Activated T-cell treated with anti-CD3 and anti-CD28 coated beads, Interleukin-2, amount 50 U/mL, for 1 hour (primary cell): ENCODE measurements around the gene ACER2.
"Not testable (repeated sequence)": the region's sequence is repeated elsewhere in the genome, so short reads cannot be mapped to it uniquely, and the experiment has no call there.

Source experiments
- DNase-seq: peaks from one replicate; pipeline ENCODE4 v3.0.0-alpha.2; 2020

ACER2 gene

DNA sequence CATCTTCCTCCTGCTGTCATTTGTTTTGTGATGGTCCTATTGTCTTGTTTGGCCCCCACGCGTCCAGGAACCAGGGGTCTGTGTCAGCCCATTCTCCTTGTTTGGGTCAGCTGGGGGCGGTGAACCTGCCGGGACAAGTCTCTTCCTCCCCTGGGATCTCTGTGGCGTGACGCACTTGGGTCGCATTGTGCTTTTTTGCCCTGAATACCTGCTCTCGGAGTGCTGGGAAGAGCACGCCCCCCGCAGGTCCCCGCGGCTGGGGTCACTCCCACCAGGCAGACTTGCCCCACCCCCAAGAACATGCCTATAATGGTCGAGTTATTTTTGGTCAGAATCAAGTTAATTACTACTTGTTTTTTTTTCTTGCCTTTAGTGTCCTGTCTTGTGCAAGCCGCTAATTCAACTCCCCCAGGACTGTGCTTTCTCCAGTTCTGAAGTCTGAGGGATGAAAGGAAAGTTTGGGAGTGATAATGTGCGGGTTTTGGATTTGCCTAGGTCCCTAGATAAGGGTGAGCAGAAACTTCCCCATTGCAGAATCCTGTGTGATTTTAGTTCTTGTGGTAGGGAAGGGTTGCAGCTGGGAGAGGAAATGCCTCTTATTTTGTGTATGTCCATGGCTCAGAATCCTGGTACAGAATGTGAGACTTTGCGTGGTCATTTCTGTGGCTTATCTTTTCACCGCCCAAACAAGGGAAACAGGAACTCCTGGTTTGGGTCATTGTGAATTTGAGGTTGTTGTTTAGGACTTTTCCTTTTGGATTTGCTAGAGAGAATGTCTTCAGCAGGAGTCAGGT, 789 bp downstream of the ACER2 start:
- no peak for DNase-seq

GRCh38 chr9:19410195-19410503, 1.3 kb downstream of the ACER2 start:
- no peak for DNase-seq

DNA sequence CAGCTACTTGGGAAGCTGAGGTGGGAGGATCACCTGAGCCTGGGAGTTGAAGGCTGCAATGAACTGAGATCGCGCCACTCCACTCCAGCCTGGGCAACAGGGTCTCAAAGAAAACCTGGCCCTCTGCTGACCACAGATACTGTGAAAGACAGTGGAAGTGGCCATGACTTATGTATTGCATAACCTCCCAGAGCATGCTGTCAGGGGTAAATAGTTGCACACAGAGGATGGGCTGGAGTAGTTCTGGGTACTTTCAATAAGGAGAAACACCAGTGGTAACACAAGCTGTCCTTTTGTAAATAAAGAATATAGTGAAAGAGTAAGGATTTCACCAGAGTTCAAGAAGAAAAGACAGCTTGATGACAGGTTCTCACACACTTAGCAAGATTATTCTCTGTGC, 1.8 kb downstream of the ACER2 start:
- DNase-seq = no peak

GRCh38 chr9:19411316-19411715, 2.5 kb downstream of the ACER2 start:
- no peak for DNase-seq

DNA sequence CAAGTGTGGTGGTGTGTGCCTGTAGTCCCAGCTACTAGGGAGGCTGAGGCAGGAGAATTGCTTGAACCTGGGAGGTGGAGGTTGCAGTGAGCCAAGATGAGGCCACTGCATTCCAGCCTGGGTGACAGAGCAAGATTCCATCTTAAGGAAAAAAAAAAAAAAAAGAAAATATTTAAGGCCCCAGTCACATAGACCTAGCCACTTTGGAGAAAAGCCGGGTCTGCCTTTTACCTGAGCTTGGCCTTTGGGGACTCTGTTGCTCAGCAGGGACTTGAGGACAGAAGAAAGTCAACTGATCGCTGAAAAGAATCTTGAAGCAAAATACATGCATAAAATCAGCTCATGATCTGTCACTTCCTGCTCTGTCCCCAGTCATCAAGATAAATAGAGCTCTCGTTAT, 4.6 kb downstream of the ACER2 start:
- not testable (repeated sequence) for DNase-seq

- DNase-seq = no peak
Observed at GRCh38 chr9:19416143-19416542, 7.3 kb downstream of the ACER2 start.

GRCh38 chr9:19420877-19421276, 12.1 kb downstream of the ACER2 start:
- DNase-seq = no peak

- no peak for DNase-seq
Observed at GRCh38 chr9:19423163-19423562, 14.4 kb downstream of the ACER2 start.

DNA sequence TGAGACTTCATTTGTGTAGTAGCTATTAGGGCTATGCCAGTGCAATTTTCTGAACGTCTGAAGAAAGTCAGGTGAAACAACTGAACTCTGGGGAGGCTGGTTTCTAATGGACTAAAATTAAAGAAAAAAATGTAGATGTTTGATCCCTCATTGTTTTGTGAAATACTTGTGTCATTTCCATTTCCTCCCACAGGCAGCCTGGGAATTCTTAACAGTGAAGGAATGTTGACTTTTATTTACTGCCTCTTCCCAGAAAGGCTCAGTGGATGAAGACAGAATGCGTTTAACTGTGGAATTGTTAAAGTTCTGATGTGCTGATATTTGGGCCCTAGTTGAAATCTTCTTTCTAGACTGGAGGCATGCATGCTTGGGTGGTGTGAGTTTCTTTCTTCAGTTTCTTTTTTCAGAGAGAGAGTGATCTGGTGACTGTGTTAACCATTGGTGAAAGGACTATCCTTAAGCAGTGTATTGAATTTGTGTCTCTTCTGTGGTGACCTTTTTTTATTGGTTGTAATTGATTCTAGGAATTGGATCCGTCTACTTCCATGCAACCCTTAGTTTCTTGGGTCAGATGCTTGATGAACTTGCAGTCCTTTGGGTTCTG, 15.5 kb downstream of the ACER2 start:
- DNase-seq = no peak

DNA sequence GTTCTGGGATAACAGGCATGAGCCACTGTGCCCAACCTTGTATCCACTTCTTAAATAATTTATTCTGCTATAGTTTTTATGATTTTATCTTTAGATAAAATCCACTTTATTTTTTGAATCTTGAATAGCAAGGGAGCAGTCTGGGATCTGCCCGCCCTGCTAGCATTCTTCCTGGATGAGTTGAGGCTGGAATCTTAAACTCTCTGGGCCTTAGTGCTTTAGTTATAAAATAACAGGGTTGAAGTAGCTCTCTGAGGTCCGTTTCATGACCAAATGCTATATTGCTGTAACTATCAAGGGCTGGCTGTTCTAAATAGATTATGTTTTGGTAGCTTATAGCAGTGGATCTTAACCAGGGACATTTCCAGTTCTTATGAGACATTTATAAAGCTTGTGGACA, 20.8 kb downstream of the ACER2 start:
- DNase-seq = no peak

DNA sequence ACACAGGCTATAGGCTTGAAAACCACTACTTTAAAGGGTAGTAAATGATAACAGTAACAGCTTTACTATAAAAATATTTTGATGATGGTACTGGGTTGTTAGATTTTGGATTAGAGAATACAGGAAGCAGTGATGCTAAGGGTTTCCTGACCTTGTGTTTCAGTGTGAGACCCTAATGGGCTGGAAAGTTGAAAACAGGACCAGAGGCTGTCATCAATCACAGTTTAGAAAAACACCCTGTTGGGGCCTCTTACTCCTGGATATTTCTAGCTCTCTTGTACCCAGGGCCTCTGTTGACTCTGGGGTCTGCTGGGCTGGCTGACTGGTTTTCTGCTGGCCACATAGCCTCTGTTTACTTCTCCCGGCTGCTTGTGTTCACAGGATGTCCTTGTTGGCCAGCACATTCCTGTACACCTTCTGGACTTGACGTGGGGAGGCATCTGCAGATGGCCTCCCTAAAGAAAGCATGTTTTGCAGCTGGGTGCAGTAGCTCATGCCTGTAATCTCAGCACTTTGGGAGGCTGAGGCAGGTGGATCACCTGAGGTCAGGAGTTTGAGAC, 21.5 kb downstream of the ACER2 start:
- DNase-seq = no peak

DNA sequence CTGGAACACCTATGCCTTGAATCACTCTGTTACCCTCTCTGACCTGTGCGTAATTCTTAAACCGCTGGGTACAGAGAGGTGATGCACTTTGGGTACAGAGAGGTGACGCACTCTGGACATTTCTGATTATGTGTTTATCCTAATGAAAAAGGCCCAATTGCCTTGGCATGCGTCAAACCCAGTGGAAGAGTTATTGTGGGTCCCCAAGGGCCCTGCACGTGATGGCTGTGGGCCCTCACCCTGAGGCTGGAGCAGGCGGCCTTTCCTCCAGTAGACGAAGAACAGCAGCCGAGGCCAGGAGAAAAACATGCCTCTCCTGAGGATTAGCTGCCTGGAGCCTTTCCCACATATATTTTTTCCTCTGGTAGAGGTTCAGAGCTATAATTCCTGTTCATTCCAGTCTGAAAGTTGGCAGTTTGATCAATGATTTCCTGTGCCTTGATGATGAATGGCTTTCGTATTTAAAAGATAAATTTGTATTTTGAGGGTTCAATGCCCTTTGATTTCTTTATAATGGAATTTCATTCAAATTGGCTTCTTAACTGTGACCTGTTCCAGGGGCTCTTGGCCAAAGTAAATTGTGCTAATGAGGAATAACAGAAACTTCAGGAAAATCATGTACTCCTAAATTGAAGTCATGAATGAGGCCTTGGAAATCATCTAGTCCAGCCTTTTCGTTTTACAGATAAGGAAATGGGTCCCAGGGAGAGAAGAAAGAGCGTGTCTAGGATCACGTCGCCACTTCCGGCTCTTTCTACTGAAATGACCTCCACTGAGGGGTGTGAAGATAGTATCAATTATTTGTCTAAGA, 22.8 kb downstream of the ACER2 start:
- DNase-seq = no peak

- DNase-seq = no peak
Observed at GRCh38 chr9:19432473-19432872, 23.7 kb downstream of the ACER2 start.

DNA sequence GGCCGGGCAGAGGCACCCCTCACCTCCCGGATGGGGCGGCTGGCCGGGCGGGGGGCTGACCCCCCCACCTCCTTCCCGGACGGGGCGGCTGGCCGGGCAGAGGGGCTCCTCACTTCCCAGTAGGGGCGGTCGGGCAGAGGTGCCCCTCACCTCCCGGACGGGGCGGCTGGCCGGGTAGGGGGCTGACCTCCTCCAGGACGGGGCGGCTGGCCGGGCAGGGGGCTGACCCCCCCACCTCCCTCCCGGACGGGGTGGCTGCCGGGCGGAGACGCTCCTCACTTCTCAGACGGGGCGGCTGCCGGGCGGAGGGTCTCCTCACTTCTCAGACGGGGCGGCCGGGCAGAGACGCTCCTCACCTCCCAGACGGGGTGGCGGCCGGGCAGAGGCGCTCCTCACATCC, 24.9 kb downstream of the ACER2 start:
- DNase-seq = not testable (repeated sequence)

DNA sequence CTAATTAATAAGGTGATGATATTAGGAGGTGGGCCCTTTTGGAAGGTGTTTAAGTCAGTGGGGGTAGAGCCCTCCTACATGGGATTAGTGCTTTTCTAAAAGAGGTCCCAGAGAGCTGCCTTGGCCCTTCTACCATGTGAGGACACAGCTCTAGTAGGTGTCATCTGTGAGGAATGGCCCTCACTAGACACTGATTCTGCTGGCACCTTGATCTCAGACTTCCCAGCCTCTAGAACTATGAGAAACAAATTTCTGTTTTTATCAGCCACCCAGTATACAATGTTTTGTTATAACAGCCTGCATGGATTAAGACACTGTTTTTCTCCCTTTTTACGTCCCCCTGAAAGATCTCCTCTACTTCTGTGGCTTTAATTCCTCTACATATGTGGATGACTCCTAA, 31.6 kb downstream of the ACER2 start:
- DNase-seq = no peak

- DNase-seq = no peak
Observed at GRCh38 chr9:19440823-19441580, 32.2 kb downstream of the ACER2 start.

DNA sequence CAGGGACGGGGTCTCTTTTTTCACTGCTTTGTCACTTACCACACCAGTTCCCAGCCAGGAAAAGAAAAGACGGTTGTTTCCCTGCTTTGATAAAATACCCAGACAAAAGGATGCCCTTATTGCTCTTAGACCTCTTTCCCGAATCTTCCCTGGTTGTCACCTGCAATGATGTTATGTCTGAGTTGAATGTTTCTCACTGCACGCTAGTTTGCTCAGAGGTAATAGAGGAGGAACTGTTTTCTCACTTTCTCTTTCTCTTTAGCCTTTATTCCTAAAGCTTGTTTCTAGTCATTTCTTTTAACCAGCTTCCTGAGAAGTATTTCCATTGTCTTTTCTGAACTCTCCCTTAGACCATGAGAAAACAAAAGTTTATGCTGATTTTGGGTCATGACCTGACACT, 32.9 kb downstream of the ACER2 start:
- DNase-seq = no peak

- DNase-seq = no peak
Observed at GRCh38 chr9:19442240-19442639, 33.4 kb downstream of the ACER2 start.

GRCh38 chr9:19445452-19445851, 36.6 kb downstream of the ACER2 start:
- DNase-seq = no peak

- no peak for DNase-seq
Observed at GRCh38 chr9:19446361-19446861, 37.6 kb downstream of the ACER2 start.

DNA sequence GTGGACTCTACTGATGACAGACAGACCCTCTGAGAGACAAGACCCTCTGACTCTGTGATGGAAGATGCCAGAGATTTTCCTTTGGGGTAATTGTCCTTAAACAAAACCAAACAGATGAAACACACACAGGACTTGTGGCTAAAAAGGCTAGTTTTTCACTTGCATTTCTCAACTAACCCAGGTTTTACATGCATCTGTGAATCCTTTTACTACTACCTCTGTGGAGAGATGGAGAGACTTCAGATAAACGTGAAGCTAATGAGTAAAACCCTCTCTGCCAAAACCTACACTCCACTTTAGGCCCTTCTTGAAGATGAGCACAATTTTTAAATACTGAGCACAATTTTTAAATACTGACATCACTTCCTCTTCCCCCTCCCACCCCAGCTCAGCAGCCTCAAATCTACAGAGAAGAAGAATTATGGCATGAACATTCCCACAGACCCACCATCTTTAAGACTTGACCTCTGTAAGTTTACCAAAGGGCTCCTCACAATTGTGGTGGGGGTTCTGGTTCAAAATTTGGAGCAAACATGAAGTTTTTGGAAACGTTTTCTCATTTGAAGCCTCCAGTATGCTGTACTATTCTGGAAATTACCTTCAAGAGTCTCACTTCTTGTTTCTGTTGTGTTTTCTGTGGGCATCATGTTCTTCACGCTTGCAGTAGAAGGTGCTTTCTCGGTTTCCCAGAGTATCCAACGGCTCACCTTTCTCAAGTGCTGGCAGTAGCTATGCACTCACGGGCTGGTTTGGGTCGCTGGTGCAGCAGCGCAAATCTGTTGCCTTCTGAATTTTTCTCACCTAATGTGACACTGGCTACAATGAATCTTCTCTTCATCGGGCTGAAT, 42.7 kb downstream of the ACER2 start:
- no peak for DNase-seq

- DNase-seq = no peak
Observed at GRCh38 chr9:19456426-19456825, 47.6 kb downstream of the ACER2 start.
